ENCODE measurements around the gene PPP4R3A.
A peak's percentile ranks its signal among the peaks of the same experiment; 100 is the strongest.
"Not testable (repeated sequence)": the region's sequence is repeated elsewhere in the genome, so short reads cannot be mapped to it uniquely, and the experiment has no call there.

PPP4R3A gene

DNA sequence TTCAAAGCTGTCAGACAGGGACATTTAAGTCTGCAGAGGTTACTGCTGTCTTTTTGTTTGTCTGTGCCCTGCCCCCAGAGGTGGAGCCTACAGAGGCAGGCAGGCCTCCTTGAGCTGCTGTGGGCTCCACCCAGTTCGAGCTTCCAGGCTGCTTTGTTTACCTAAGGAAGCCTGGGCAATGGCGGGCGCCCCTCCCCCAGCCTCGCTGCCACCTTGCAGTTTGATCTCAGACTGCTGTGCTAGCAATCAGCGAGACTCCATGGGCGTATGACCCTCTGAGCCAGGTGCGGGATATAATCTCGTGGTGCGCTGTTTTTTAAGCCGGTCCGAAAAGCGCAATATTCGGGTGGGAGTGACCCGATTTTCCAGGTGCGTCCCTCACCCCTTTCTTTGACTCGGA is 73.8 kb downstream of the PPP4R3A start:
- H3K4me3 Mint-ChIP-seq; H3K27me3 Mint-ChIP-seq; H3K9me3 Mint-ChIP-seq; DNase-seq; H3K4me1 Mint-ChIP-seq (ENCODE audit: low read depth); H3K36me3 Mint-ChIP-seq (ENCODE audit: low read depth); H3K27ac Mint-ChIP-seq: not testable (repeated sequence)

DNA sequence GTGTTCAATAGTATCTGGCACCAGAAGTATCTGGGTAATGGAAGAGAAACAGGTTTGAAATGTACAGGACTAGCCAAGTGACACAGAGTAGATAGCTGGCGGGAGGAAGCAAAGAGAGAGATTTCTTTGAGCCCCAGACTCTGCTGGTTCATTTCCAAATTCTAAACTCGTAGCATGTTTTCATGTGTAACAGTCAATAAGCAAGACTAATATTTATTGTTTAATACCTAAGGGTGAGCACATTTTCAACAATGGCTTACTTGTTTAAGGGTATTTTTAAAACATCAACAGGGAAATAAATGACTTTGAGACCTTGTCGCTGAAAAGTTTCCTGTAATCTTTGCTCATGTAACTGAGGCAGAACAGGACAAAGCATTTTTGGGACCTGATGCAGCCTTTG is 80.7 kb downstream of the PPP4R3A start:
- Mint-ChIP-seq H3K36me3 (ENCODE audit: low read depth) (no peaks in the 10 kb centered on the region), H3K27me3 (no peaks in the 10 kb centered on the region), H3K9me3 (no peaks in the 10 kb centered on the region), H3K4me1 (ENCODE audit: low read depth) (peaks cover 17% of the 10 kb centered on the region), H3K27ac (no peak overlapping the region), H3K4me3 (no peak overlapping the region)
- no peak for DNase-seq

DNA sequence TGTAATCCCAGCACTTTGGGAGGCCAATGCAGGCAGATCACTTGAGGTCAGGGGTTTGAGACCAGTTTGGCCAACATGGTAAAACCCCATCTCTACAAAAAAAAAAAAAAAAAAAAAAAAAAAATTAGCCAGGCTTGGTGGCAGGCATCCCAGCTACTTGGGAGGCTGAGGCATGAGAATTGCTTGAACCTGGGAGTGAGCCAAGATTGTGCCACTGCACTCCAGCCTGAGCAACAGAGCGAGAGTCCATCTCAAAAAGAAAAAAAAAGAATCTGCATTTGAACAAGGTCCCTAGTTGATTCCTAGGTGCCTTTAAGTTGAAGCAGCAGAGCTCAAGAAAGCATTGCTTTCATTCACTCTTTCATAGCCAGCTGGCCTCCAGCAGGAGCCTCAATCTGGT is 81.2 kb downstream of the PPP4R3A start:
- DNase-seq; H3K36me3 Mint-ChIP-seq (ENCODE audit: low read depth); H3K27ac Mint-ChIP-seq; H3K27me3 Mint-ChIP-seq; H3K4me3 Mint-ChIP-seq; H3K9me3 Mint-ChIP-seq: not testable (repeated sequence)
- peaks cover 17% of the 10 kb centered on the region for H3K4me1 Mint-ChIP-seq (ENCODE audit: low read depth)

DNA sequence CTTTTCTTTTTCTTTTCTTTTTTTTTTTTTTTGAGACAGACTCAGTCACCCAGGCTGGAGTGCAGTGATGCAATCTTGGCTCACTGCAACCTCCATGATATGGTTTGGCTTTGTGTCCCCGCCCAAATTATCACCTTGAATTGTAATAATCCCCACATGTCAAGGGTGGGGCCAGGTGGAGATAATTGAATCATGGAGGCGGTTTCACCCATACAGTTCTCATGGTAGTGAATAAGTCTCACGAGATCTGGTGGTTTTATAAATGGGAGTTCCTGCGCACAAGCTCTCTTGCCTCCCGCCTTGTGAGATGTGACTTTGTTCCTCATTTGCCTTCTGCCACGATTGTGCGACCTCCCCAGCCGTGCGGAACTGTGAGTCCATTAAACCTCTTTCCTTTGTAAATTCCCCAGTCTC is 84.6 kb downstream of the PPP4R3A start:
- not testable (repeated sequence) for H3K27me3 Mint-ChIP-seq; H3K4me3 Mint-ChIP-seq; H3K27ac Mint-ChIP-seq; DNase-seq; H3K9me3 Mint-ChIP-seq; H3K36me3 Mint-ChIP-seq (ENCODE audit: low read depth)
- peaks cover 17% of the 10 kb centered on the region for H3K4me1 Mint-ChIP-seq (ENCODE audit: low read depth)

DNA sequence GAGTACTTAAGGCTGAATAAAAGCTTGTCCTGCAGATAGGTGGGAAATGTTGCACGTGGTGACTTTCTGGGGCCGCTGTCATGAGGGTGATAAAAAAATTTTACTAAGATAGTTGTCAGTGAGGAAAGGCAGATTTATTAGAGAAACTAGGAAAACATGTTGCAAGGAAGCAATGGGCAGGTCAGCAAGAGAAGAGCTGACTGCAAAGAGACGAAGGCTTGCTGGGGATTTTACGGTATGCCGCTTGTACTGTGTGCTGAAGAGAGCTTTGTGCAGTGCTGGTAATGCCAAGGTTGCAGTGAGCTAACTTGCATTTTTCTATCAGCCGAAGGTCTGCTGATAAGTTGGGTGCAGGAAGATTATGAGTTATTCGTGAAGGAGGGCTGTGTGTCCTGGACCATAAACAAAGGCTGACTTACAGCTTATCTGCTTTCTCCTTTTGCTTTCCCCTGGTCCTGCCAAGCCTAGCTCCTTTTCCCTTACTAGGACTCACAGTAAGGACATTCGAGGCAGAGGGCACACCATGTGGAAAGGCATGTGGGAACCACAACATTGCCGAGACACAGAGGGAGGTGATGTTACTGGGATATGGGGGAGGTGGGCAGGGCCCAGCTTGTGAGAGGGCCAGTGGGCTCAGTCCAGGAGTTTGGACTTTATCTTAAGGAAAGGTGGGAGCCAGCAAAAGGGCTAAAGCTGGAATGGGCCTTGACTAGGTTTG is 85.1 kb downstream of the PPP4R3A start:
- Mint-ChIP-seq H3K4me1 (ENCODE audit: low read depth) (peaks cover 17% of the 10 kb centered on the region), H3K36me3 (ENCODE audit: low read depth) (no peaks in the 10 kb centered on the region), H3K4me3 (no peak overlapping the region), H3K9me3 (no peaks in the 10 kb centered on the region), H3K27ac (no peak overlapping the region), H3K27me3 (no peaks in the 10 kb centered on the region)
- DNase-seq = no peak

DNA sequence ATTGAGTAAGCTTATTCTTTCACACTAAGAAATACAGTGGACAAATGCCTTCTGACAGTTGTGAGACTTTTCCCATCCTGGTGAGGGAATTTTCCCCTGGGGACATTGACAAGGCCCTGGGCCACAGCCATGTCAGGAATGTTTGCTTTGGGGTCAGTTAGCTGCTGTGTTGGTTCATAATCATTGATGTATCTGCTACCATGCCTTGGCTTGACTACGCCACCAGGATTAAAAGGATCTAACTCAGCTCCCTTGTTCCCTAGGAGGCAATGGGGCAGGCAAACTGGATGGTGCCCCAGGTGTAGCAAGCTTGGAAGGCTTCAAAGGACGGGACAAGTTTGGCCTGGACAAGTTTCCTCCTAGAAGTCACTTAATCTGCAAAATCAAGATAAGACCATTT is 89.4 kb downstream of the PPP4R3A start:
- Mint-ChIP-seq H3K27me3 (no peaks in the 10 kb centered on the region), H3K4me3 (no peak overlapping the region), H3K4me1 (ENCODE audit: low read depth) (peaks cover 21% of the 10 kb centered on the region), H3K27ac (no peak overlapping the region), H3K36me3 (ENCODE audit: low read depth) (peaks cover 13% of the 10 kb centered on the region), H3K9me3 (no peaks in the 10 kb centered on the region)
- no peak for DNase-seq

DNA sequence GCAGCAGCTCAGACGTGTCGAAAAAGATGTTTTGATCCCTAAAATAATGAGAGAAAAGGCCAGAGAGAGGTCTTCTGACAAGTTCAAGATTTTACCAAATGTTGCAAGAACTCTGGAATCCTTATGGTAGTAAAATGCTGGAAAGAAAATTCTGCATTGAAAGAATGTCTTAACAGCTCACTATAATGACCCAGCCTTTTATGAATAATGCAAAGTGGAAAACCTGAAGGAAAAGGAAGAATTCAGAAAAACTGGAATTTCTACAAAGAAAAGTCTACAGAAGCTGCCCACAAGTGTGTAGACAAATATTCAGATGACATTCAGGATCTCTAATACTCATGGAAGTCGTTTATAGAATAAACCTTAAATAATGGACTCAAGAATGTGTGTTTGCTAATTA is 90.7 kb downstream of the PPP4R3A start:
- Mint-ChIP-seq H3K4me3 (no peak overlapping the region), H3K27me3 (no peaks in the 10 kb centered on the region), H3K4me1 (ENCODE audit: low read depth) (peaks cover 31% of the 10 kb centered on the region), H3K36me3 (ENCODE audit: low read depth) (peaks cover 24% of the 10 kb centered on the region), H3K9me3 (no peaks in the 10 kb centered on the region), H3K27ac (peak overlapping the region; percentile 93)
- no peak for DNase-seq

DNA sequence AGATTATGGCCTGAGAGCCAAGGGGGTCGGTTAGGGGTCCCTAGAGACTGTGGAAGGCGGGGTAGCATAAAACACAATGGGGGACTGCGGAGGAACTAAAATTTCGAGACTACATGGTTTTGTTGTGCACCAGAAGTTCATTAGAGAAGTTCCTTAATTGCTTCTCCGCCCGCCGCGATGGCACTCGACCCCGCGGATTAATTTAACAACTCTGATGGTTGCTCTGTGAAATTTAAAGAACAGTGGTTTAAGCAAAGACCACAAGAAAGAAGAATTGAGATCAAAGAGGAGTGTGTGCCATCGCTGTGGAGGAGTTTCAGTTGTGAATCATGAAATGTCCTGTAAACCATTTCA is 91.1 kb downstream of the PPP4R3A start:
- Mint-ChIP-seq H3K27ac (peak overlapping the region; percentile 93), H3K36me3 (ENCODE audit: low read depth) (peaks cover 28% of the 10 kb centered on the region), H3K9me3 (no peaks in the 10 kb centered on the region), H3K4me3 (peak overlapping the region; percentile 71), H3K27me3 (no peaks in the 10 kb centered on the region), H3K4me1 (ENCODE audit: low read depth) (peaks cover 35% of the 10 kb centered on the region)
- no peak for DNase-seq

DNA sequence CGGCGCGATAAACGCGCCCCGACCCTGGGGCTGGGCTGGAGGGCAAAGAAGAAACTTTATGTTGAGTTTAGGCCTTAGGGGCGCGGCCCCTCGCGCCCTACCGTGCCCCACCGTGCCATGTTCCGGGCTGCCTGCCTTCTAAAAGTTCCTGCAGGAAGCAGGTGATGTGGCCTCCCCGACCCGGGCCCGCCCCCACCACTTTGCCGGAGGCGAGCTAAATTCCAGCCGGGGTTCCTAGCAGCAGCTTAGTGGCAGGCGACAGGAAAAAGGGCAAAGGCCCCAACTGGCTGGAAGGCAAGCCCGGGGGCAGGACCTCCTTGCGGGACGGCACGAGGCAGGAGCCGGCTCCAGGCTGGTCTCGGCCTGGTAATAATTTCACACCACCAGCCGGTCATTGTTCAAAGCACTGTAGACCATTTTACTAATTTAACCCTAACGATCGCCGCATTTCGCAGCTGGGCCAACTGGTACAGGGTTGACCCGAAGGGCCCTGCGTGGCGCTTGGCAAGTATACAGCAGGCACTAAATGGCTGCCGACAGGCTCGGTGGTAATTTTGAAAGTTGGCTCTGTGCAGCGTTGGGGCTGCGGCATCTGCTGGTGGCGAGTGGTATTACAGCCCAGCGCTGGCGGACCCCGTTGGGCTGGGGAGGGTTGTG is 91.6 kb downstream of the PPP4R3A start:
- Mint-ChIP-seq H3K4me1 (ENCODE audit: low read depth) (peaks cover 40% of the 10 kb centered on the region), H3K27ac (peak overlapping the region; percentile 93), H3K9me3 (no peaks in the 10 kb centered on the region), H3K4me3 (peak overlapping the region; percentile 71), H3K27me3 (no peaks in the 10 kb centered on the region), H3K36me3 (ENCODE audit: low read depth) (peaks cover 33% of the 10 kb centered on the region)
- DNase-seq = peak; percentile 92

DNA sequence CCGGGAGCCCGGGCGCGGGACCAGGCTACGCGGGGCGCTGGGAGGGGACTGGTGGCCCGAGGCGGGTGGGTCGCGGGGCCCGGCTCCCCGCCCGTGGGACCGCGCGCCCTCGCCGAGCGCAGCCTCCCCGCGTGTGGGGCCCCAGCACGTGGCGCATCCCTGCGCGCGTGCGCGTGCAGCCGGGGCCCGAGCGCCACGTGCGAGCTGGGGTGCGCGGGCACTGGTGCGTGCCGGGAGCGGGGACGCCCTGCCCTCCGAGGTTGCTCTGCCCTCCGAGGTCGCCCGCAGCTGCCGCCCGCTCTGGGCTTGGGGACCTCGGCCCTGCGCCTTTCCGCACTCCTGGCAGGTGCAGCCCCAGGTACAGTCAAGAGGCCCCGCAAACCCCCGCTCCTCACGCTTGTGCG is 92.1 kb downstream of the PPP4R3A start:
- H3K9me3 Mint-ChIP-seq = no peaks in the 10 kb centered on the region

DNA sequence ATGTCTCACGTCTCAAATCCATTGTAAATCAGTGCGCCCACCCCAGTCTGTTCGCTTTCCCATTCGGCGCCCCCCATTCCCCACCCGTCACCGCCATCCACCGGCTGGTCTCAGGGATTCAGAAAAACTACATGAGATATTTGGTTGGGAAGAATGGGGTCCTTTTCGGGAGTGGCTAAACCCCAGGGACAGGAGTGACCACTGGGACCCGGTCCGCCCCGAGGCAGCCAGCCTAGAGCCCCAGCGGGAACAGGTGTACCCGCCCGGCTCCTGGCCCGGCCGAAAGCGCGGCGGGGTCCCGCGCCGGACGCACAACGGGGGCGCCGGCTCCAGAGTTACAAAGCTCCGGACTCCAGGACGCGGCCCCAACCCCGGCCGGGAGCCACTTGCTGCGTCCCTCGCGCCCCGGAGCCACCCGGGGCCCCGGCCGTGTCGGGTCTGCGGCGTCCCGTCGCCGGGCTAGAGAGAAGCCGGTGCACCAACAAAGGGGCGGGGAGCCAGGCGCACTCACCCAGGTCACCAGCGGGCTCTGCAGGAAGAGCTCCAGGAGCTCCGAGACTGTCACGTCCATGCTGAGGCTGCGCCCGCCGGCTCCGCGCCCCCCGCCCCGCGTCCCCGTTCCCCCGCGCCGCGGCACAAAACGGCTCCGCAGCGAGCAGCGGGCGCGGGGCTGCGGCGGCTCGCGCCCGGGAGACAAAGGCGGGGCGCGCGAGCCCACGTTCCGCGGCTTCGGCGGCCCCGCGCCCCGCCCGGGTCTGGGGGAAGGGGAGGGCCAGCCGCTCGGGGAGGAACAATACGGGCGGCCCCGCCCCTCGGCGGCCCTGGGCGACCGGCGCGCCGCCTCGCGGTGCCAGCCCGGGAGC is 92.8 kb downstream of the PPP4R3A start, which contains the start of gene CCDC88C:
Gene CCDC88C, minus strand, starts transcription at position 701 of the 863 bp plus-strand sequence. Its CDS starts 130 bp downstream, at position 571.
- Mint-ChIP-seq H3K4me3 (peak within 1 kb of the TSS; percentile 87), H3K27me3 (no peaks in the 10 kb centered on the region), H3K27ac (peak within 1 kb of the TSS; percentile 97), H3K9me3 (no peaks in the 10 kb centered on the region), H3K36me3 (ENCODE audit: low read depth) (peaks cover 45% of the 10 kb centered on the region), H3K4me1 (ENCODE audit: low read depth) (peaks cover 51% of the 10 kb centered on the region)
- DNase-seq = peak; percentile 90

More for the DNA sequence above, 92.1 kb downstream of the PPP4R3A start:
- Mint-ChIP-seq H3K4me1 (ENCODE audit: low read depth) (peaks cover 45% of the 10 kb centered on the region), H3K27me3 (no peaks in the 10 kb centered on the region), H3K36me3 (ENCODE audit: low read depth) (peaks cover 39% of the 10 kb centered on the region), H3K27ac (peak overlapping the region; percentile 93), H3K4me3 (peak overlapping the region; percentile 71)
- no peak for DNase-seq

DNA sequence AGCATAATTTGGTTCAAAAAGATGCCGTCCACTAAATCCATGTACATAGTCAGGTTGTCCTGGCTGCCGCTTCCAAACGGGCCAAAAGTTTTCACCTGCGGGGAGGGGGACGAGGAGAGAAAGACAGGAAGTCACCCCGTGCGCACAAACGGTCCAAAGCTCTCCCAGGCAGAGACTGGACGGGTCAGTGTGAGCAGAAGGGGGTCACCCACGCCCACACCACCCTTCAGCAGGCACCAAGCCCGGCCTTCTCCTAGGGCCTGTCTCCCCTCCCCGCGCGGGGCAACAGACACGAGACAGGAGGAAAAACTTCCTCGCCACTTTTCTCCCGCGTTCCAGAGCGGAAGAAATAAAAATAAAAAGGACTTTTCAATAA is 93.4 kb downstream of the PPP4R3A start:
- Mint-ChIP-seq H3K27ac (peak overlapping the region; percentile 97), H3K36me3 (ENCODE audit: low read depth) (peaks cover 47% of the 10 kb centered on the region), H3K9me3 (no peaks in the 10 kb centered on the region), H3K4me1 (ENCODE audit: low read depth) (peaks cover 53% of the 10 kb centered on the region), H3K4me3 (peak overlapping the region; percentile 87), H3K27me3 (no peaks in the 10 kb centered on the region)
- peak; percentile 56 for DNase-seq

DNA sequence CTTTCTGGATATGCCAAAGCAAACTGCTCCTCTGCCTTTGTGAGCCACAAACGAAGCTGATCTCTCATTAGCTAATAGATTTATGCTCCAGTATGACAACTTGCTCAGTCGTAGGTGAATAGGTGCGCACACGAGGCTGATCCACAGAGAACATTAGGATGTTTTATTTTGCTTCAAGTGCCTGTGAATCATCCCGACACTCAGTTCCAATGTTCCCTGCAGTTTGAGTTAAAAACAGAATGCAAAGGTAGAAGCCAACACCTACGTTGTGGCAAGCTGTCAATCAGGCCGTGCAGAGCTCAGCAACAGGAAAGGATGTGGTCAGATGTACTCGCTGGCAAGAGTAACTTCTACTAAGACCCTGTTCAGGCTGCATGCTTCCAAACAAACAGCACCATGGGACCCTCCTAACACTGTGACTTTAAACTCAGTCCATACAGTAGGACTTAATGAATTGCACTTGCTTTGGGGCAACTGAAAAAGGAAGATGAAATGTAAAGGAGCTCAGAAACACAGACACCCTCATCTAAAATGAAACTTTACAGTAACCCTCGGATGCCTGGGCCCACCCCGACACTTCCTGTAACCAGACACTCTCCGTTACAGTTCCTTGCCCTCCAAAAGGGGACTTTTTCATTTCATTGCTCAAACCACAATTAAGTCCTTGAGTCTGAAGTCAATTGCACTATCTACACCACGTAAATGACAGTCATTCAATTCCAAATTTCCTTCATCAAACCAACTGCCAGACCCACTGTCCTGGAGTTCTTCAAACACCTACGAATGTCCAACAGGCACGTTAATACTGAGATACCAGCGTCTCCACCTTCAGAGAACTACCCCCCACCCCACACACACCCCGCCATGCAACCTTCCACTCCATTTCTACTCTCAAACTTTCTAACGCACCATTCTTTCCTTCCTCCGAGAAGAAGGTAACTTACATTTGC is 94.0 kb downstream of the PPP4R3A start:
- Mint-ChIP-seq H3K36me3 (ENCODE audit: low read depth) (peaks cover 54% of the 10 kb centered on the region), H3K27me3 (no peaks in the 10 kb centered on the region), H3K27ac (peak overlapping the region; percentile 97), H3K9me3 (no peaks in the 10 kb centered on the region), H3K4me1 (ENCODE audit: low read depth) (peaks cover 60% of the 10 kb centered on the region), H3K4me3 (peak overlapping the region; percentile 87)
- peak; percentile 72 for DNase-seq

DNA sequence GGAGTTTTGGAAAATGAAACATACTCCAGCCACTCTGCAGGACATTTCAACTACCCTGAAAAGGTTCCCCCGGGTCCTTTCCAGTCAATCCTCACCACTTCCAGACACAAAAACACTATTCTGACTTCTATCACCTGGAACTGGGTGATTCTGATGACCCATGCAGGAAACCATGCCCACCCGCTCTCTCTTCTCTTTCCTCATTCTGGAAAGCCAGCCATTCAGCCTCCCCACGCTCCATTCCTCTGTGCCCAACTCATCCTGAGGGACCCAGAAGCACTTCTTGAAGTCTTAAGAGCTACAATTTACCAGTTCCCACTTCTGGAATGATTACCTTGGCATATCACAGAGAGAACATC is 95.7 kb downstream of the PPP4R3A start:
- no peaks in the 10 kb centered on the region for H3K9me3 Mint-ChIP-seq
- H3K27me3 Mint-ChIP-seq = no peaks in the 10 kb centered on the region
- peaks cover 75% of the 10 kb centered on the region for H3K4me1 Mint-ChIP-seq (ENCODE audit: low read depth)
- peaks cover 66% of the 10 kb centered on the region for H3K36me3 Mint-ChIP-seq (ENCODE audit: low read depth)
- peak; percentile 24 for DNase-seq
- peak overlapping the region; percentile 97 for H3K27ac Mint-ChIP-seq
- peak overlapping the region; percentile 87 for H3K4me3 Mint-ChIP-seq

Data from activated T-cell treated with anti-CD3 and anti-CD28 coated beads, Interleukin-2, amount 50 U/mL, for 24 hours (primary cell).